ENCODE measurements around the gene ITM2B.
A peak's percentile ranks its signal among the peaks of the same experiment; 100 is the strongest.

Gene ITM2B

DNA sequence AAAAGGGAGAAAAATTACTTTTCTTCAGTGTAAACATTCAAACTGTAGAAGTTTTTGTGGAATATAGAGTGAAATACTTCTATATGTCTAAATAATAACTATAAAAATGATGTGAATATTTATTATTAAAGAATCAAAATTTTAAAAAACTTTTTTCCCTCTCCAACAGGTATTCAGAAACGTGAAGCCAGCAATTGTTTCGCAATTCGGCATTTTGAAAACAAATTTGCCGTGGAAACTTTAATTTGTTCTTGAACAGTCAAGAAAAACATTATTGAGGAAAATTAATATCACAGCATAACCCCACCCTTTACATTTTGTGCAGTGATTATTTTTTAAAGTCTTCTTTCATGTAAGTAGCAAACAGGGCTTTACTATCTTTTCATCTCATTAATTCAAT is 28.0 kb downstream of the ITM2B start:
- no peak for DNase-seq (ENCODE audit: low spot score)

DNA sequence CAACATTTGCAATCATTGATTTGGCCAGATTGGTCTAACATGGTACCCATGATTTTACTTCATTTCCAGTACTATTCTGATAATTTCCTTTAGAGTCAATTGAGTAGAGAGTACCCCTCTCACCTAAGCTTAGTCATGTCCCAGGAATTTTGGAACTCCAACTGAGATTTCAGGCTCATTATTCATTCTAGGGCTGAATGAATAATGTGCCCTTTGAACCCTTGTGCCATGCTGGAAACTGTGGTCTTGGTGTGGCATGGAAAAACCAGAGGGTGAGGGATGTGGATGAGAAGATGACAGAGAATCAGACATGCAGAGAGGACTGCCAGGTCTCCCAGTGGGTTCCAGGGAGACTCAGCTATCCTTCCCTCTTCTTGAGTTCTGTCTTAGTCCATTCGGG is 30.2 kb downstream of the ITM2B start:
- no peak for DNase-seq (ENCODE audit: low spot score)

GRCh38 chr13:48264058-48264457 is 31.1 kb downstream of the ITM2B start:
- no peak for DNase-seq (ENCODE audit: low spot score)

DNA sequence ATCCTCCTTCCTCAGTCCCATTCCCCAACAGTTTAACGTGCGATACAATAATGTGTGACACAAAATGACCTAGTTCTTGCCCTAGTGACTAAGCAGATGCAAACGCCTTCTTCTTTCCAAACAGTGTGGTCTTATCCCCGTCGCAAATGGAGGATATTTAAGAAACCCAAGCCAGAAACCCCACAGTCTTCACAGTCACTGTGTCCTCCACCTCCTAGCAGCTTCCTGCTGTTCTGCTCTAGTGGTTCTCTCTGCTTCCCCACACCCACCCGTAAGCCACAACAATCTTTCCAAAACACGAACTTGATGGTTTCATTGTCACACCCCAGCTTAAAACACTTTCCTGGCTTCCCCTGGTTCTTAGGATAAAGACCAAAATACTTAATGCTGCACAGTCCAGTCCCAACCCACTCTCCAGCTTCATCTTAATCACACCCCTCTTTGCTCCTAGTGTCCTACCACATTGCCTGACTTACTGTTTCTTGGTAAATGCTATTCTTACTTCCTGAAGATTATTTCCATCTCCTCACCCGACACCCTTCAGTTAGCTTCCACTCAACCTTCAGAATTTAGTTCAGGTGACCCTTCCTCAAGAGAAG is 32.3 kb downstream of the ITM2B start:
- no peak for DNase-seq (ENCODE audit: low spot score)

GRCh38 chr13:48266150-48266549 is 33.1 kb downstream of the ITM2B start:
- DNase-seq (ENCODE audit: low spot score), result no peak

DNA sequence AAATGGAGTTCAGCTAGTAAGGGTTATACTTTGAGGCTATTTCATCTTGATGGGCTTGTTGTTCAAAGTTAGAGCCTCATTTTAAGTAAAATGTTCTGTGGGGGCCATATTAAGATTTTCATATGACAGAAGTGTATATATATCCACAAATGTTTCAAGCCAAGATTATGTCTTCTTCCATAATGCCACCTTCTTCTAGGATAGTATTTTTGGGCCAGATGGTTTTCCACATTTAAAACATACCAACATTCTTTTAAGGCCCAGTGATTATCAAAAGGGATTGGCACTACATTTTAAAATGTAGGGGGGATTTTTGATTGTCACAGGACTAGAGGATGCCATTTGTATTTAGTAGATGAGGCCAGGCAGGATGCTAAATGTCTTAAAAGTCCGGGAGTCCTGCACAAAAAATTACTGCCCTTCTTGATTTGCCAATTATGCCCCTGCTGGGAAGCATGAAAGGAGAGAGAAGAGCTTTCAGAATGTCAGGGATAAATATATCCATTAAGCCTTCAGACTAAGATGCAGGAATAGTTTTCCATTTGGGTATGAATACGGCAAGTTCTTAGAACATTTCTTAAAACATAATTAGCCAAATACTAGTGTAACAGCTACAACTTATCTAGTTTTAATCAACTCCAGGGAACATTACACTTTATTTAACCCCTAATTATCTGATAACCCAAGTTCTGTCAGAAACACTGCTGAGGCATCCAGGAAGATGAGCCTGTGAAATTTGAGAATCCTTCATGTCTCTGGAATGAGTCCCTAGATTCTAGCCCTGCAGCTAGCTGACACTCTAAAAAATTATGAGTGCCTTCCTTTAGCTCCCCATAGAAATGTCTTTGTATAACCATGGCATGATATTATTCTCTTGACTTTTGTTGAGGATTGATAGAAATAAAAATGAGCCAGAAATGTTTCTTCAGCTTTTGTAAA is 34.0 kb downstream of the ITM2B start:
- DNase-seq (ENCODE audit: low spot score), result no peak

- no peak for DNase-seq (ENCODE audit: low spot score)
These were observed 35.0 kb downstream of the ITM2B start for GRCh38 chr13:48268019-48268418.

DNA sequence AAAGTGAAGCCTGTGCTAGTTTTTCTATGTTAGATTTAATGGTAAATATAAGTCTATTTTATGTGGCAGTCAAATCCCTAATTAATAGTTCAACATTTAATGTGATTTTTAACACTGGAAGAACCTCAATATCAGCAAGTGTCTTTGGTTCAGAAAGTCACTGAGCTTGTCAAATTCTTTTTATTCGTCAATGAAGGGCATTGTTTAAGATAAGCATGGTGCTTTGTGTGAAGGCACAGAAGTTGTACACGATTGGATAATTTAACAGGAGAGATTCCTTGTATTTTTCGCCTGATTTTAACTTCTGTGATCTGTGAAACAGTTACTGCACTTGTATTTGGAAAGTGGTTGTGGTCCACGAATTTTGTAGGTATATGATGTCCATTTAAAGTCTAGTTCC is 40.3 kb downstream of the ITM2B start:
- peak; percentile 76 for DNase-seq (ENCODE audit: low spot score)

- no peak for DNase-seq (ENCODE audit: low spot score)
These were observed 42.5 kb downstream of the ITM2B start for GRCh38 chr13:48275507-48275906.

DNA sequence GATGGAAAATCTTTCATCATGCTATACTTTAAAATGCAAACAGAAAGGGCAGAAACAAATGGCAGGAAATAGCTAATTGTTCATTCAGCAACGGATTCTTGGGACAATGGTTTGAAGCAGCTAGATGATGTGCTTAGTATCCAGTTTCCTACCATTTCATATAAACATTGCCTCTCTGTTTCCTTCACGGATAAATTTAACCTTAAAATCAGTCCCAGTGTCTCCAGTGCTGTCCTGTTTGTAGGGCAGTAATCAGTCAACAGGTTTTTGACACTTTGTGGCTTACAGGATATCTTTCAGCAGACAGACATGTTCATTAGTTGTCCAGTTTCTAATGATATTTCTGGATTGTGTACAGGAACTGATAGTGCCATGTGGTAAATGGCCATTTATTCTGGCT is 45.8 kb downstream of the ITM2B start:
- no peak for DNase-seq (ENCODE audit: low spot score)

GRCh38 chr13:48281556-48281955 is 48.5 kb downstream of the ITM2B start:
- no peak for DNase-seq (ENCODE audit: low spot score)

GRCh38 chr13:48291730-48292129 is 58.7 kb downstream of the ITM2B start:
- DNase-seq (ENCODE audit: low spot score), result no peak

- no peak for DNase-seq (ENCODE audit: low spot score)
These were observed 59.6 kb downstream of the ITM2B start for GRCh38 chr13:48292650-48293049.

GRCh38 chr13:48294653-48295052 is 61.6 kb downstream of the ITM2B start:
- no peak for DNase-seq (ENCODE audit: low spot score)

GRCh38 chr13:48295271-48295670 is 62.3 kb downstream of the ITM2B start:
- DNase-seq (ENCODE audit: low spot score), result no peak

DNA sequence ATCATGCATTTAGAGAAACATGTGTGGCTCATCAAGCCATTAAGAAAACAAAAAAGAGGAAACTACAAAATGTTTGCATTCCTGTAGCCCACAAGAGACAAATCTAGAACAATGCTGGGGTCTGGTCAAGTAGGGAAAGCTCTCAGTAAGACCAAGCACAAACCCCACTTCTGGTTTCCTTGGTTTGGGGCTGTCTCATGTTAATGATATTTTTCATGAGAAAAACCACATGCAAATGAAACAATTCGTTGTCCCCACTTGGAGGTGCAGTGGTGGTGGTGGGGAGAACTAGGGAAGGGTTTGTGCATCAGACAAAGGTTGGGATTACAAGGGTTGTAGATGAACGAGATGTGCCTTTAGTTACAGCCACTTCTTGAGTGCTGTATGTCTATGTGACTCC is 63.5 kb downstream of the ITM2B start:
- DNase-seq (ENCODE audit: low spot score), result no peak

DNA sequence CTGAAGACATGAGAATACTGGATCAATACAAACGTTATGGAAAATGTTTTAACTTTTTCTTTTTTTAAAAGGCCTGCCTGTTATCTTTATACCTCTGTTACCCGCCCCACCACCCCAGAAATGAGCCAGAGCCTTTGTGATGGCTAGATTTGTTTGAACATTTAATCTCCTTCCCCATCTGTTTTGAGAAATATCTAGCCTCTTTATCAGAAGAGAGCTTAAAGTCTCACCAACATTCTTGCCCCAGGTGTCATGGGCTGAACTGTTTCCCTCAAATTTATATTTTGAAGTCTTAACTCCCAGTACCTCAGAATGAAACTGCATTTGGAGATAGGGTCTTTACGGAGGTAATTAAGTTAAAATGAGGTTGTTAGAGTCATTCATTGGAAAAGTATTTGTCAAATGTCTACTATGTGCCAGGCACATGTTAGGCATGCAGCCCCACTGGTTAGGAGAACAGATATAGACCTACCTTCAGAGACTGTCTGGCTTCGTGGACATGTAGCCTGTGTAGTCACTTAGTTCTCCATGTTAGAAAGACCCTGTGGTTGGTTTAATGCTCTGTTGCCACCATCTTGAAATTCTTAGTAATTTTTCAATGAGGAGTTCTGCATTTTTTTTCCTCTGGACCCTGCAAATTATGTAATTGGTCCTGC is 64.3 kb downstream of the ITM2B start:
- no peak for DNase-seq (ENCODE audit: low spot score)

DNA sequence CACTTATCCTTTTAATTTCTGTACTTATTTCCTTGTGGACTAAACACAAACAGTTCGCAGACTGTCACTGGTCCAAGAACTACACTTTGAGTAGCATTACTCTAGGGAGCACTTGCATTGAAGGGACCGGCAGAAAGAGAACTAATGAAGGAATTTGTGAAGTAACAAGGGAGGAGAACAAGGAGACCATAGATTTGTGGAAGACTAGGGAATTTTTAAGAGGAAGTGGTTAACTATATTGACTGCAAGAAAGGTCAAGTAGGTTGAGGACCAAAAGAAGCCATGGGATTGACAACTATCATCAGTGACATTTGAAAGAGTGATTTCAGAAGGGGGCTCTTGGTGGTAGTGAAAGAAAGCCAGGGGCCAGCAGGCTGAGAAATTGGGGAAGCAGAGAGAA is 66.6 kb downstream of the ITM2B start:
- DNase-seq (ENCODE audit: low spot score), result no peak

GRCh38 chr13:48302871-48303358 is 69.9 kb downstream of the ITM2B start:
- DNase-seq (ENCODE audit: low spot score), result peak; percentile 56

DNA sequence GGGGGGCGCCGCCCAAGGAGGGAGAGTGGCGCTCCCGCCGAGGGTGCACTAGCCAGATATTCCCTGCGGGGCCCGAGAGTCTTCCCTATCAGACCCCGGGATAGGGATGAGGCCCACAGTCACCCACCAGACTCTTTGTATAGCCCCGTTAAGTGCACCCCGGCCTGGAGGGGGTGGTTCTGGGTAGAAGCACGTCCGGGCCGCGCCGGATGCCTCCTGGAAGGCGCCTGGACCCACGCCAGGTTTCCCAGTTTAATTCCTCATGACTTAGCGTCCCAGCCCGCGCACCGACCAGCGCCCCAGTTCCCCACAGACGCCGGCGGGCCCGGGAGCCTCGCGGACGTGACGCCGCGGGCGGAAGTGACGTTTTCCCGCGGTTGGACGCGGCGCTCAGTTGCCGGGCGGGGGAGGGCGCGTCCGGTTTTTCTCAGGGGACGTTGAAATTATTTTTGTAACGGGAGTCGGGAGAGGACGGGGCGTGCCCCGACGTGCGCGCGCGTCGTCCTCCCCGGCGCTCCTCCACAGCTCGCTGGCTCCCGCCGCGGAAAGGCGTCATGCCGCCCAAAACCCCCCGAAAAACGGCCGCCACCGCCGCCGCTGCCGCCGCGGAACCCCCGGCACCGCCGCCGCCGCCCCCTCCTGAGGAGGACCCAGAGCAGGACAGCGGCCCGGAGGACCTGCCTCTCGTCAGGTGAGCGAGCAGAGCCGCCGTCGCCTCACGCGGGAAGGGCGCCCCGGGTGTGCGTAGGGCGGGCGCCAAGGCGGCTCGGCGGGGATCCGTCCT is 70.5 kb downstream of the ITM2B start, which contains the start of gene RB1:
Gene RB1, plus strand, starts transcription at position 393 of the 784 bp plus-strand sequence. Its CDS starts 162 bp downstream, at position 555.
- peak; percentile 80 for DNase-seq (ENCODE audit: low spot score)

- DNase-seq (ENCODE audit: low spot score), result peak; percentile 66
These were observed 71.3 kb downstream of the ITM2B start for GRCh38 chr13:48304143-48304876.
